Neural cell (in vitro differentiated cells): ENCODE measurements around the gene JAG2. TPM values are rescaled to one million over a fixed set of nuclear protein-coding genes. Genes with fewer than 3 reads are reported as not detected.

Experiments
- H2AFZ ChIP-seq: fragments of 200-600, 300-800 bp; sonication (generic), shearing (Covaris generic); 2 replicates; pipeline ENCODE4 v1.6.0; 2014; ENCODE audit warnings: low read depth, mild to moderate bottlenecking, antibody characterized with exemption, low read length, moderate library complexity
- H3F3A ChIP-seq: fragments of 200-600 bp; shearing (Covaris generic); 2 replicates; pipeline ENCODE4 v1.6.1; 2016; ENCODE audit warnings: mild to moderate bottlenecking, moderate library complexity, mixed read lengths, antibody characterized with exemption, low read length; ENCODE audit not compliant: insufficient read depth, poor library complexity, severe bottlenecking
- H3K27ac ChIP-seq: fragments of 200-600, 300-800 bp; sonication (generic), shearing (Covaris generic); 2 replicates; pipeline ENCODE4 v1.5.1; 2014; ENCODE audit warnings: mild to moderate bottlenecking, low read length, moderate library complexity
- H3K27me3 ChIP-seq: fragments of 300-800, 200-600 bp; sonication (generic), shearing (Covaris generic); 2 replicates; pipeline ENCODE4 v1.6.0; 2014; ENCODE audit warnings: mild to moderate bottlenecking, low read depth, low read length, moderate library complexity; ENCODE audit not compliant: insufficient read depth
- H3K36me3 ChIP-seq: fragments of 300-800, 200-600 bp; sonication (generic), shearing (Covaris generic); 2 replicates; pipeline ENCODE4 v1.5.1; 2014; ENCODE audit warnings: mild to moderate bottlenecking, antibody characterized with exemption, low read length, moderate library complexity; ENCODE audit not compliant: insufficient read depth
- H3K4me2 ChIP-seq: fragments of 300-800, 200-600 bp; sonication (generic), shearing (Covaris generic); 2 replicates; pipeline ENCODE4 v1.6.0; 2014; ENCODE audit warnings: mild to moderate bottlenecking, low read length
- H3K4me3 ChIP-seq: fragments of 300-800, 200-600 bp; sonication (generic), shearing (Covaris generic); 2 replicates; pipeline ENCODE4 v1.5.1; 2014; ENCODE audit warnings: mild to moderate bottlenecking, low read length, moderate library complexity
- H3K79me2 ChIP-seq: fragments of 200-600 bp; shearing (Covaris generic); replicated peaks from 2 replicates; pipeline ENCODE4 v1.6.0; 2014; ENCODE audit warnings: mild to moderate bottlenecking, low read length, moderate library complexity; ENCODE audit not compliant: insufficient read depth
- H3K9ac ChIP-seq: fragments of 300-800, 200-600 bp; sonication (generic), shearing (Covaris generic); 2 replicates; pipeline ENCODE4 v1.6.1; 2016; ENCODE audit warnings: mild to moderate bottlenecking, low read length, mixed read lengths
- H3K9me2 ChIP-seq: fragments of 200-600 bp; shearing (Covaris generic); 2 replicates; pipeline ENCODE4 v1.6.1; 2016; ENCODE audit warnings: mild to moderate bottlenecking, low read length, mixed read lengths; ENCODE audit not compliant: insufficient read depth
- H3K9me3 ChIP-seq: fragments of 200-600, 300-800 bp; sonication (generic), shearing (Covaris generic); 2 replicates; pipeline ENCODE4 v1.6.1; 2016; ENCODE audit warnings: mild to moderate bottlenecking, mixed run types, low read length, moderate library complexity, mixed read lengths
- H4K20me1 ChIP-seq: fragments of 200-600 bp; shearing (Covaris generic); 2 replicates; pipeline ENCODE4 v1.6.1; 2016; ENCODE audit warnings: mild to moderate bottlenecking, mixed run types; ENCODE audit not compliant: insufficient read depth
- EP300 ChIP-seq: fragments of 450-650 bp; conservative IDR thresholded peaks from 2 replicates; pipeline ENCODE4 v1.6.1; 2014; ENCODE audit warnings: antibody characterized with exemption, mild to moderate bottlenecking, moderate library complexity; ENCODE audit not compliant: poor library complexity, severe bottlenecking
- EZH2 ChIP-seq: fragments of 200-600, 300-800 bp; shearing (Covaris generic), sonication (generic); IDR thresholded peaks from 2 replicates; pipeline ENCODE4 v1.6.1; 2014; ENCODE audit warnings: antibody characterized with exemption, low read length, borderline replicate concordance, mild to moderate bottlenecking; ENCODE audit not compliant: insufficient read depth, poor library complexity, severe bottlenecking
- MXI1 ChIP-seq: fragments of 450-650 bp; conservative IDR thresholded peaks from 2 replicates; pipeline ENCODE4 v1.6.1; 2014; ENCODE audit warnings: antibody characterized with exemption, mild to moderate bottlenecking; ENCODE audit not compliant: poor library complexity, severe bottlenecking
- POLR2AphosphoS5 ChIP-seq: IDR thresholded peaks from 2 replicates; pipeline ENCODE4 v1.6.1; 2012
- RAD21 ChIP-seq: fragments of 450-650 bp; conservative IDR thresholded peaks from 2 replicates; pipeline ENCODE4 v1.6.1; 2014; ENCODE audit warnings: antibody characterized with exemption, mild to moderate bottlenecking, moderate library complexity
- REST ChIP-seq: IDR thresholded peaks from 2 replicates; pipeline ENCODE4 v1.6.1; 2012; ENCODE audit warnings: borderline replicate concordance
- SMC3 ChIP-seq: fragments of 450-650 bp; conservative IDR thresholded peaks from 2 replicates; pipeline ENCODE4 v1.6.1; 2014; ENCODE audit warnings: antibody characterized with exemption, mild to moderate bottlenecking, moderate library complexity; ENCODE audit not compliant: poor library complexity
- TAF1 ChIP-seq: IDR thresholded peaks from 2 replicates; pipeline ENCODE4 v1.6.1; 2012; ENCODE audit warnings: low read depth
- polyA plus RNA-seq: library from polyadenylated mRNA; depleted of rRNA; stranded (reverse); fragments of >200 nt; gene quantifications from 2 replicates; pipeline ENCODE4 v1.2.3, GENCODE V29; 2014
- TF ChIP-seq, protein P1 (sequence below): fragments of 450-650 bp; IDR thresholded peaks from 2 replicates; pipeline ENCODE4 v1.5.1; 2014; ENCODE audit warnings: antibody characterized with exemption, mild to moderate bottlenecking, moderate library complexity; ENCODE audit not compliant: poor library complexity, severe bottlenecking

JAG2 gene
- polyA plus RNA-seq, 1 donor from 2014 or later = 20.3 TPM

GRCh38 chr14:105145381-105146180 lies 23.0 kb downstream of the JAG2 start:
- Histone ChIP-seq H2AFZ (no peak overlapping the region), H3K9me2 (no peaks in the 10 kb centered on the region), H3K9me3 (no peaks in the 10 kb centered on the region), H4K20me1 (no peaks in the 10 kb centered on the region), H3F3A (no peaks in the 10 kb centered on the region), H3K79me2 (no peaks in the 10 kb centered on the region), H3K4me3 (no peak overlapping the region), H3K27me3 (no peaks in the 10 kb centered on the region), H3K27ac (no peak overlapping the region), H3K4me2 (no peak overlapping the region), H3K9ac (no peak overlapping the region), H3K36me3 (no peaks in the 10 kb centered on the region)
- TF ChIP-seq REST (no peak), EP300 (no peak), SMC3 (no peak), TAF1 (no peak), POLR2AphosphoS5 (no peak), EZH2 (no peak), RAD21 (no peak), MXI1 (no peak)
- TF ChIP-seq, protein P1, sequence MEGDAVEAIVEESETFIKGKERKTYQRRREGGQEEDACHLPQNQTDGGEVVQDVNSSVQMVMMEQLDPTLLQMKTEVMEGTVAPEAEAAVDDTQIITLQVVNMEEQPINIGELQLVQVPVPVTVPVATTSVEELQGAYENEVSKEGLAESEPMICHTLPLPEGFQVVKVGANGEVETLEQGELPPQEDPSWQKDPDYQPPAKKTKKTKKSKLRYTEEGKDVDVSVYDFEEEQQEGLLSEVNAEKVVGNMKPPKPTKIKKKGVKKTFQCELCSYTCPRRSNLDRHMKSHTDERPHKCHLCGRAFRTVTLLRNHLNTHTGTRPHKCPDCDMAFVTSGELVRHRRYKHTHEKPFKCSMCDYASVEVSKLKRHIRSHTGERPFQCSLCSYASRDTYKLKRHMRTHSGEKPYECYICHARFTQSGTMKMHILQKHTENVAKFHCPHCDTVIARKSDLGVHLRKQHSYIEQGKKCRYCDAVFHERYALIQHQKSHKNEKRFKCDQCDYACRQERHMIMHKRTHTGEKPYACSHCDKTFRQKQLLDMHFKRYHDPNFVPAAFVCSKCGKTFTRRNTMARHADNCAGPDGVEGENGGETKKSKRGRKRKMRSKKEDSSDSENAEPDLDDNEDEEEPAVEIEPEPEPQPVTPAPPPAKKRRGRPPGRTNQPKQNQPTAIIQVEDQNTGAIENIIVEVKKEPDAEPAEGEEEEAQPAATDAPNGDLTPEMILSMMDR = no peak

GRCh38 chr14:105144666-105145380 lies 23.8 kb downstream of the JAG2 start:
- no peak for TF ChIP-seq SMC3
- no peak for TF ChIP-seq TAF1
- Histone ChIP-seq H3K9ac (no peak overlapping the region), H2AFZ (no peak overlapping the region), H4K20me1 (no peaks in the 10 kb centered on the region), H3K4me2 (no peak overlapping the region), H3K79me2 (no peaks in the 10 kb centered on the region), H3K9me3 (peaks cover 7% of the 10 kb centered on the region), H3K27me3 (no peaks in the 10 kb centered on the region), H3K36me3 (no peaks in the 10 kb centered on the region), H3K4me3 (no peak overlapping the region), H3K27ac (no peak overlapping the region), H3F3A (no peaks in the 10 kb centered on the region), H3K9me2 (no peaks in the 10 kb centered on the region)
